ENCODE measurements around the gene PHF5A.
A peak's percentile ranks its signal among the peaks of the same experiment; 100 is the strongest.
"Not testable (repeated sequence)": the region's sequence is repeated elsewhere in the genome, so short reads cannot be mapped to it uniquely, and the experiment has no call there.

PHF5A gene

DNA sequence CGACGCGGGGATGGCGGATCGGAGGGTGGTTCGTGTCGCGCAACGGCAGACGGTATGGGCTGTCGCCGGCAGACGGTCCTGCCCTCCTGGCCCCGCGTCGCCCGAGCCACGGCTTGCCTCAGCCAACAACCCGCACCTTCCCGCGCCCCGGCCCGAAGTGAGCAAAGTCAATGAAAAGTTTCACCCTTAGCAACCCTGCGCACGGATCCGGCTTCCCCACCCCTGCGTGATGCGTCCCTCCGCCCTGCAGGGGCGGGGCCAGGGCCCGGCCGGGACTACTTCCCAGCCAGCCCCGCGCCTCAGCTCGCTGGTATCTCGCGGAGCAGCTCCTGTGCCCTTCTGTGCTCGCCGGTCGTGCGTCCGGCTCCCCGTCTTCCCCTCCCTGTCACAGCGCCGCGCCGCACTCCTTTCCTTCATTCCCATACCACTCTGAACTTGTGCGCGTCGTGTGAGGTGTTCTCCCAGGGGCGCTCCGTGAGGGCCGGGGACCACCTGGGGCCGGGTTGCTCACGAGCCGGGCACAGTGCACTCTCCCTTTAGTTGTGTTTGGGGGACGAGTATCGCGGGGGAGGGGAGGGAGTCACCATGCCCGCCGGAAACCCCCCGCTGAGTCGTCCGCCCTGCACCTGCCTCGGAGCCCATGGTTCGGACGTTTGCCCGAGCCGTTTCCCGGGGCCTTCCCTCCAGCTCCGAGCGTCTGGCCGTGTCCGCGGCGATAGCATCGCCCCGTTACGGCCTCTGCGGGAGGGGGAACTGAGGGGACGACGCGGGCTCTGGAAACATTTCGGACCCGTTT is 21.7 kb downstream of the PHF5A start, which contains the start of gene TOB2:
Gene TOB2, minus strand, starts transcription at position 163 of the 796 bp plus-strand sequence. CDS start 9,456 bp downstream, outside the sequence.
- DNase-seq: peak; percentile 83

DNA sequence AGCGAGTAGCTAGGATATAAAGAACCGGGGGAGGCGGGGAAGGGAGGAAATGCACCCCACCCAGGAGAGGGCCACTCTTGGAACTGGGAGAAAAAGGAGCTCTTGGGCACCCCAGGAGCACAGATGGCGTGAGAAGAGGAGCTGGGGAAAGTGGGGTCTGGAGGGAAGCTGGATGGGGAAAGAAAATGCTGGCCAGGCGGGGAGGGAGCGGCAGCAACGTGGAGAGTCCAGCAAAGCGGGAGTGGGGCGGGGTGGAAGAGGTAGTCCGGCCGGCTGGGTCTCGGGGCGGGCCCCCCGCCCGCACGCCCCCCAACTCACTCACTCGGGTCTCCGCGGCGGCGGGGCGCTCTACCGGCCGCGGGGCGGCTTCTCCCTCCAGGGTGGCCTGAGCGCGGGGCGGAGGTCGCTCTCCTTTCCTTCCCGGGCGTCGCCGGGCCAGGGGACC is 22.4 kb downstream of the PHF5A start:
- no peak for DNase-seq

DNA sequence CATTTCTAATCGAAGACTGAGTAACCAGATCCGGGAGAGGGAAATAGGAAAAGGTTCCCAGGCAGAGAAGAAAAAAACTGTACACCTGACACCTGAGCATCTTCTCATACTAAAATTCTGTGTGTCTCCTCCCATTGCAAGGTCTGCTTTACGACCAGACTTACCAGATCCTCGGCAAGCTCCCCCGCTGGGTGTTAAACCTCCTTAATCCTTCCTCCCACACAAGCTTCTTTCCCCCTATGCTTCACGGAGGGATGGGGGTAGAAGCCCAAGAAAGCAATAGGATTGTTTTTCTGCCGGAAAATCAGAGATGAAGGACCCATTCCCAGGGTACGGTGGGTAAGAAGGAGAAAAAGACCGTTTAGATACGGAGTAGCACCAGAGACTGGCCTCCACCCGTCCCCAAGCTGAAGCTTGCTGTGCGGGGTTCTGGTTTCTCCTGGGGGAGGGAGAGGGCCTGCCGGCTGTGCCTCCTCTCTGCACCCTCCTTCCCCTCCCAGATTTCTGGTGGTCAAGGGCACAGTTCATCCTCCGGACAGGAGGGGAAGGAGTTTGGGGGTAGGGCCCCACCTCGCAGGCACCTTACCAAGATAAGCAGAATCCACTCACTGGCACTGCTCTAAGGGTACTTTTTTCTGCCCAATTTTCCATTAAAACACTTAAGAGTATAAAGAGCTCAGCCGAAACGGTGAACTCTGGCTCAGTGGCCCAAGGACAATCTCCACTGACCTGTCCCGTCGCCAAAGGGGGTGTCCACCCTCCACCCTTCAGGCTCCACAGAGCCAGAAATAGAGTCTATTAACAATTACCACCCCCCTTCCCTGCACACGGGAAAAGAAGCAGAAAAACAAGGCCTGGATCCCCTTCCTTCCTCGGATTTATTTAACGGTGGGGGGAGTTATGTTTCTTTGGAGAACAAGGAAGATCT is 23.1 kb downstream of the PHF5A start:
- DNase-seq: no peak

DNA sequence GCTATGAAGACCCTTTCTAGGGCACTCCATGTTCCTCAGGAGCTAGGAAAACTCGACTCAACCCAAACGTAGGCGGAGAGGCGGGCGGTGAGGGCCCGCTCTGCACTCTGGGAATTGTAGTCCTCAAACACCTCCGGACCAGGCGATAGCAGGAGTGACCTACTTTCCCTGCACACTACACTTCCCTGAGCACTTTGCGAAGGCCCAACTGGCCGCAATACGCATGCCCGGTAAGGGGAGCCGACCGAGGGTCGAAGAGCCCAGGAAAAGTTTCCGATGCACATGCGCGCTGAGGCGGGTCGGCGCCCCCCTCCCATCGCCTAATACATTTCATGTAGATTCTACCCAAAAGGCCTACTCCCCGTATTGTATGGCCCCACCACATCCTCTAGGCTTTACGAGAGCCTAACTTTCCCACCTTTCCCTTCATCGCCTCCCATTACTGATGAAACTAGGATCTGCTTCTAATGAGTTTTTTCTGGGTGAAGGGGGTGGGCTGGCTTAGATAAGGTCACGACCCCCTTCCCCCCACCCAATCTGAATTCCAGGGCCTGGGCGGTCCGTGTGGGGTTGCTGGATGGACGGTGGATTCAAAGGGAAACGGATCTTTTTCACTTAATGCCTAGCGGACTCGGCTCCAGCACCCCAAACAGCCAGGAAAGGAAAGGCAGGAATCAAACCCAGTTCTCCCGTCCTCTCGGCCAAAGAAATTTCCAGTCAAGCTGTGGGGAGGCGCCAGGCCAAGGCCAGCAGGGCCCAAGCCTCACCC is 23.9 kb downstream of the PHF5A start:
- peak; percentile 93 for DNase-seq

DNA sequence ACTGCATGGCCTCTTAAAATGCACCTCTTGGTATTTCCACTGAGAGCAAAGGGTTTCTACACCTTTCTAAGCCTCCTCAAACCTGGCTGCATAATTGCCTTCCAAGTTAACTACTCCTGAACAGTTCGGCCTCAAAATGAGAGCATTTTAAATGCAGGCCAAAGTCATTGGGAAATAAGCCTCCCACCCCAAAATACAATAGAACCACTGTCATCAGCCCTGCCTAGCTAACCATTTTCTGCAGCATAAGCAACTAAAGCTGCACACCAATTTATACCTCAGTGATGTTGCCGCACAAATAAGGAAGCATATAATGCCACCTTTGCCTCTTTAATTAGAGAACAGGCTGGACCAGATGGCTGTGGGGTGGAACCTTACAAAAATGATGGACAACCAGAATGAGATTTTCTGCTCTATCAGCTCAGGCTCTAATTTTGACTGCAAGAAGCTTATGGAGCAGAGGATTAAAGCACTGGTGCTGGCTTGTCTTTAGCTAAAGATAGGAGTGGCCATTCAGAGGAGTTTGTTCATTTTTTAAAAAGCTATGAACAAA is 26.2 kb downstream of the PHF5A start:
- no peak for DNase-seq

DNA sequence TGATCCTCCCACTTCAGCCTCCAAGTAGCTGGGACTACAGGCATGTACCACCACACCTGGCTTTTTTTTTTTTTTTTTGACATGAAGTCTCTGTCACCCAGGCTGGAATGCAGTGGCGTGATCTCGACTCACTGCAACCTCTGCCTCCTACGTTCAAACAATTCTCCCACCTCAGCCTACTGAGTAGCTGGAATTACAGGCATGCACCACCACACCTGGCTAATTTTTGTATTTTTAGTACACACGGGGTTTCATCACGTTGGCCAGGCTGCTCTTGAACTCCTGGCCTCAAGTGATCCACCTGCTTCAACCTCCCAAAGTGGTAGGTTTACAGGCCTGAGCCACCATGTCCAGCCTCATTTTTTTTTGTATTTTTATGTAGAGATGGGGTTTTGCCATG is 28.0 kb downstream of the PHF5A start:
- not testable (repeated sequence) for DNase-seq

DNA sequence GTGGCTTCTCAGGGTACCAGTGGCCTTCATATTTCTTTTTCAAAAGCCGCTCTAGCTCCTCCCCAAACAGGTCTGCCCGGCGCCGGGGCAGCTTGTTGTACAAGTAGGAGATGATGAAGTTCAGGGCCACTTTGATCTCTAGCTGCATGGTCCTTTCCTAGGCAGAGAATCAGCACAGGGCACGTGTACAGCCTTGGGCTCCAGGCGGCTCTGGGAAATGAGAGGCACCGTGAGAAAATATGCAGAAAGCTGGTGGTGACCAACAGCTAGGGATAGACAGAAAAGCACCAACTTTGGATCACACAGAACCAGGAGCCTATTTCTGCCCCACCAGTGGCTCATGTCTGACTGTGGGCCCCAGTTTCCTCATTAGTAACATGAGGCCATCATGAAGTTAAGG is 31.3 kb downstream of the PHF5A start:
- DNase-seq: no peak

DNA sequence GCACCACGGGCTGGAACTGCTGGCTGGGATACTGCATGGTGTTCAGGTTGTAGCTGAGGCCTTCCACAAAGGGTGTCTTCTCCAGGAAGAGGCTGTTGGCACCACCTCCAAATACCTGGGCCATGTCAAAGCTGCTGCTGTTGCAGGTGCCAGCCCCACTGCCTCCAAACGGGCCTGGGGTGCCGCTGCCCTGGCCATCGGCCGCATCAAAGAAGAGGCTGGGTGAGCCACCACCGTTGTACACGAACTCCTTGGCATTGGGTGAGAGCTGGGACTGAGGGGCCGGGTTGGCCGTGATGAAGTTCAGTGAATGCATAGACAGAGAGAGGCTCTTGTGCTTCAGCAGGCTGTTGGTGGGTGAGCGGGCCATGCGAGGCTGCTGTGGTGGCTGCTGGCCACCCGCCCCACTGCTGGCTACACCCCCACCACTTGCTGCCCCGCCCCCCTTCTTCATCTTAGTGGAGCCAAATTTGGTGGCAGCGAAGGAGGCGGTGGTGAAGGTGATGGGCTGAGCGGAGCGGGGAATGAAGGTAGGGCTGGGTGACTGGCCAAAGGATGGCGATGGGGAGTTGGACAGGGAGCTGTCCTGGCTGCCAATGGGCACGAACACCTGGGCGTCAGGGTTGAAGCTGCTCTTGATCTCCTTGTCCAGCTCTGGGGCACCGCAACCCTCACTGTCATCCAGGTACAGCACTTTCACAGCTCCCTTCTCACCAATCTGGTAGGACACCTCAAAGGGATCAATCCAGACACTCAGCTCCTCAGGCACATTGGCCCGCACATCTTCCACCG is 32.0 kb downstream of the PHF5A start:
- no peak for DNase-seq

DNA sequence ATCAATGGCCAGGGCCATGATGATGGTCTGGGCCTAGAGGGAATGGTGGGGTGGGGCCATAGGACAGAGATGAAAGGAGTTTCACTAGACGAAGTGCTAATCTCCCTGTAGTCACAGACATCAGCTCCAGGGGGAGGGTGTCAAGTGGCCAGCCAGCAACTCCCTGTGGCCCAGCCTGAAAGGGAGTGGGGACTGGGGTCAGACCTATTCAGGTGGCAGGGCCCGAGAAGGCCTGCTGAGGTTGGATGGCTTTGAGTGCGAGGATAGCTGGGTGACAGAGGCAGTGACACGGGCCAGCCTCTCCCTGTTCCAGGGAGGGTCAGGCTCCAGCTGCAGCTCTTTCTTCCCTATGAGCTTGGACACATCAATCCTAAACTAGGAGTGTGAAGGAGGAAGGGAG is 32.9 kb downstream of the PHF5A start:
- DNase-seq: no peak

DNA sequence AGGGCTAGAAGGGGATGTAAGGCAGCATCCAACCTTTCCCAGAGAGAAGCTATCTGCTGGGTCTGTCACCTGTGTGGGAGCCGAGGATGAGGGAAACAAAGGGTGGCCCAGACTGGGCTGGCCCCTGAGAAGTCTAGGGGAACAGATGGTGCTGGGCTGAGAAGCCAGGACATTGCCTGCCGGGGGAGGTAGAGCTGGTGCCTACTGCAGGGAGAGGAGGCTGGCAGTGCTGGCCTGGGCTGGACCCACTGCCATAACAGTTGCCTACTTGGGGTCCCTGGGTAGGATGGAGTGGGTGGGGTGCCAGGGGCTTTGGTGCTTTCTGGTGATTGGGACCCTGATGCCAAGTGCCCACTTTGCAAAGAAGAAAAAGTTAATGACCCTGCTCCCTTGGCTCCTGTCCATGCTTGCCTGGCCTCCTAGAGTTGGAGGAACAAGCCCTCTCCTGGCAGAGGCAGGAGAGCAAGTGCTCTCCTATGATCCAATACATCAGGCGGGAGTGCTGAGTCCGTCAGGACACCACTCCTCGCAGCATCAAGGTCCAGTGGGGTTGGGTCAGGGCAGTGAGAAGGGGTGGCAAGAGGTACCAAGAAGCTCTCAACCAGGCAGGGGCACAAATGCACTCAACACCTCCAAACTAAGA is 34.0 kb downstream of the PHF5A start:
- DNase-seq: not testable (repeated sequence)

DNA sequence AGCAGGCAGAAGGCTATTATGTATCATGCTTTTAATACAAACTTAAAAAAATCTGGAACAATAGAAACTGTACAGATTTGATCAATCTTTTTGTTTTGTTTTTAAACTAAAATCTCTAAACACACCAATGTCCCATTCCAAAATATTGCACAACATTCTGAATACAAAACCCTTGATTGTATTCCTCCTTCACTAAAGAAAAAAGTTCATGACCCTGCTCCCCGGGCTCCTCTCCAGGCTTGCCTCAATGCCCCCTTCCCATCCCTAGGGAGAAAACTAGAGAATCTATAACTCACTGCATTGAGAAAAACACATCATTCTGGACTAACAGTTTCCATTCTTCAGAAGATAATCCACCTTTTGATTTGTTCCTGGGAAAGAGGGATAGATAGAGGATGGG is 35.0 kb downstream of the PHF5A start:
- DNase-seq: not testable (repeated sequence)

DNA sequence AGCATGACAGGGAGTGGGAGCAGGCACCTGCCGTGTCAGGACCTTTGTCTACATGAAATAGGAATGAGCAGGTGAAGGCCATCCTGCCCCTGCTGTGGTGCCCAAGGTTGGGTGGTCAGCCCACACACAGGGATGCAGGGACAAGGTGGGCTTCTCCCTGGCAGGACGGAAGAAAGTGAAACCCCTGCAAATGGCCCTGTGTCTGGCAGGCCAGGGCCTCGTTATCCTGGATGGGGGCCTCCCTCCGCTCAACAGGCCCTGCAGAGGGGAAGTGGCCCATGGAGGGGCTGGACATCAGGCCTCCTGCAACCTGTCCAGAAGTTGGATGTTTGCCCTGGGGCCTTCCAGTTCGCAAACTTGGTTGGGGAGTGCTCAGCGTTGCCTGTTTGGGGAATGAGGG is 36.8 kb downstream of the PHF5A start:
- DNase-seq: no peak

DNA sequence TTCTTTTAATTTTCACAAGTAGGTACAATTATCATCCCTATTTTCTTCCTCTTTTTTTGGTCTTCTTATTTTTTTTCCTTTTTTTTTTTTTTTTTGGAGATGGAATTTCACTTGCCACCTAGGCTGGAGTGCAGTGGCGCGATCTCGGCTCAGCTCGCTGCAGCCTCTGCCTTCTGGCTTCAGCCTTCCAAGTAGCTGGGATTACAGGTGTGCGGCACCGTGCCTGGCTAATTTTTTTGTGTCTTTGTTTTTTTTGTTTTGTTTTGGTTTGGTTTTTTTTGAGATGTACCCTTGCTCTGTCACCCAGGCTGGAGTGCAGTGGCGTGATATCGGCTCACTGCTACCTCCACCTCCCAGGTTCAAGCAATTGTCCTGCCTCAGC is 38.5 kb downstream of the PHF5A start:
- DNase-seq: no peak

DNA sequence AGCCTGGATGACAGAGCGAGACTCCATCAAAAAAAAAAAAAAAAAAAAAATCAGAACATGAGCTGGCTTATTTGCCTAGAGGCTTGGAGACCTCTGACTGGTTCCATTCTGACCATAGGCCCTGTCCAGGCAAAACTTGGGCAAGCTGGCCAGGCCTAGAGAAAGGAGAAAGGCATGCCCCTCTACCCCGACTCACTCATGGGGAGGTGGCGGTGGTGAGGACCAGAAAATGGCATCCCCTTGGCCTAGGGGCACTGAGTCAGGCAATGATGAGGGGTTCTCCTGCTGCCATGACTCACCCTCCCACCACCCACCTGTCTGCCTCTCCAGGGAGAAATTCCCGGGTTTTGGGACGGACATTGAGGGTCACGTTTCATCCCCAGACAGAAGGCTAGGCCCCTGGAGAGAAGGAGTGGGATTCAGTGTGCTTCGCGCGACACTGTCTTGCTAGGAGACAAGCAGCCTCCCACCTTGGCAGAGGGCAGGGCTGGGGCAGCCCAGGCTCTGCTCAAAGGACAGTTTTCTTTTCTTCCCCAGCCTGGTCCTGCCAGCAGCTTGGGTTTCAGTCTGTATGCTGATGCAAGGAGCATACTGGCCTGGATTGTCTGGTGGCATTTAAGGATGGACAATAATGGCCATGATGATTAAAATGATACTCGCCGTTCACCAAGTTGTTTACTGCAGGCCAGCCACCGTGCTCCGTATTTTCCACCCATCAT is 39.1 kb downstream of the PHF5A start:
- DNase-seq: no peak

DNA sequence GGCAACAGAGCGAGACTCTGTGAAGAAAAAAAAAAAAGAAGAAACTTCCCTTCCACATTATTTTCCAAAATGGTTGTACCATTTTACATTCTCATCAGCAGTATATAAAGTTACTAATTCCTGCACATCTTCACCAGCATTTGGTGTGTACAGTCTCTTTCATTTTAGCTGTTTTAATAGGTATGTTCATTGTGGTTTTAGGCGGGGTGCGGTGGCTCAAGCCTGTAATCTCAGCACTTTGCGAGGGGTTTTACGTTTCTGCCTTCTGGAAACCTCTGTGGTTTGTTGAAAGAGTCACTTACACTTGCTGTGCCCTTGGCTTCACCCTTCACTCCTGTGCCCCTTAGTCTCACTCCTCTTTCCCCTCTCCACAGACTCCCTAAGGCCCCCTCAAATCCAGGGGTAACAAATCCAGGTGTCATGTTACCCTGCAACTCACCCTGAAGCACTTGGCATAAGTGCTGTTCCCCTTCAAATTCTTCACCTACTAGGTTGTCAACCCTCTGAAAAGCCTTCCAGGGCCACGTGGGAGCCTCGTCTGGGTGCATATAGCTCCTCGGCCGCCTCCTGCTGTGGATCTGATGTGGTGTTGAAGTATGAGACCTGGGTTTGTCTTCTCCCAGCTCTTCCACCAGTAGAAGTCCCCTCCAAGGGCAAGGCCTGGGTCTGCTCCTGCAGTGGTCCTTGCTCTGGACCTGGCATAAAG is 42.7 kb downstream of the PHF5A start:
- no peak for DNase-seq

DNA sequence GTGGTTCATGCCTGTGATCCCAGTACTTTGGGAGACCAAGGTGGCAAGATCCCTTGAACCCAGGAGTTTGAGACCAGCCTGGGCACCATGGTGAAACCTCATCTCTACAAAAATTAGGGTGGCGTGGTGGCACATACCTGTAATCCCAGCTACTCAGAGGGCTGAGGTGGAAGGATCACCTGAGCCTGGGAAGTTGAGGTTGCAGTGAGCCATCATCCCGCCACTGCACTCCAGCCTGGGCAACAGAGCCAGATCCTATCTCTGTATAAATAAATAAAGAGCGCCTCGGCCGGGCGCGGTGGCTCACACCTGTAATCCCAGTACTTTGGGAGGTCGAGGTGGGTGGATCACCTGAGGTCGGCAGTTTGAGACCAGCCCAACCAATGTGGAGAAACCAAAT is 49.8 kb downstream of the PHF5A start:
- DNase-seq: no peak

DNA sequence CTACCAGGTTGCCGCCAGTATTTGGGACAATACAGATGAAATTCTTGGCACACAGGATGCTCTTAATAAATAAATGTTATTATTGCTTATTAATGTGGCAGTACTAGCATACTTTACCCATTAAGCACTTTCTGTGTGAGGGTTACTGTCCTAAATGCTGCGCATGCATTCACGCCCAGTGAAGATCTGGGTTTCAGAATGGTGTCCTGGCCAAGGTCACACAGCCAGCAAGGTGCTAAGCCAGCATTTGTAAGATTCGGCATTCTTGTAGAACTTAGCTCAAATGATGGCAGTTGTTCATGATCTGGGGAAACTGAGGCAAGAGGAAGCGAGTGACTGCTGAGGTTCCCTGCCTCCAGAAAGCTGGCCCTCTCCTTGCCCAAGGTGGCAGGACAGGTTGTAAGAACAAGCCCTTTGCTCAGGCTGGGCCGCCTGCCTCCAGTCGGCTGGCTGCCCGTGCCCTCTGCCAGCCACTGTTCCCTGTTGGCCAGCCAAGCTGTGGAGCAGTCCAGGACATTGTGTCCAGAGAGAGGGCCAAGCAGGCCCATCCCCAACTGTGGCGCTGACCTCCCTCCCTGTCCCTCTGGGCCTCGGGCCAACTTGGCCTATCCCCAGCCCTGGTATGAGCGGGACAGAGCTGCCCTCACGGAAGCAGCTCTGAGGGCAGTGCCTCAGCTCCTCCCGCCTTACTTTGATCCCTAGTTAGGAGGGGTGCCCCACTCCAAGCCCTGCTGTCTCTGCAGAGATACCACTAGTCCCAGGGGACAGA is 50.7 kb downstream of the PHF5A start:
- DNase-seq: no peak

DNA sequence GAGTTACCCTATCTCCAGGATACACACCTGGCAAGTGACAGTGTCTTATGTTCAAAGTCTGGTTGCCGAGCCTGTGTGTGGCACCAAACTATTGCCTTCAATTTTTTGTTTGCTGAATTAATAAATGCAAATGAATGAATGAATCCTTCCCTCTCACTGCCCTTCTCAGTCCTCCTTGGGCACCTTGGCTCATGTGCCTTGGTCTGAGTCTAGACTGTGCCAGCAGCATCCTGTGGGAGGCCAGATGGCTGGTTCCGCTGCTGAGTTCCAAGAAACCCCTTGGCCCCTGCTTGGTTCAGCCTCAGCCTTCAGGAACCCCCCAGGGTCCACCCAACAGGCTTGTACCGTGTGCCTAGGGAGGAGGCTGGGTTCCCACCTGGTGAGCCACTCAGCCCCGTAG is 52.9 kb downstream of the PHF5A start:
- DNase-seq: no peak
